ENCODE results near the gene TM4SF1.
"Not testable (repeated sequence)": the region's sequence is repeated elsewhere in the genome, so short reads cannot be mapped to it uniquely, and the experiment has no call there.

Gene TM4SF1

GRCh38 chr3:149380220-149380619 is 2.8 kb upstream of the TM4SF1 start:
- H3K23ac ChIP-seq (ENCODE audit: low read length); H2AFZ ChIP-seq (ENCODE audit: insufficient read depth, low read length, poor library complexity); H3K18ac ChIP-seq (ENCODE audit: low read length); H4K12ac ChIP-seq (ENCODE audit: low read depth, low read length); H3K4ac ChIP-seq (ENCODE audit: low read depth, low read length); H3K4me3 ChIP-seq (ENCODE audit: low read depth, low read length); H3K27me3 ChIP-seq (ENCODE audit: insufficient read depth, low read length); H2BK5ac ChIP-seq (ENCODE audit: low read depth, low read length, poor library complexity); H2AK5ac ChIP-seq (ENCODE audit: low read length); H3K36me3 ChIP-seq (ENCODE audit: control insufficient read depth in 1 of 2, insufficient read depth in 2 of 2, low read length in 2 of 2); H3K79me2 ChIP-seq (ENCODE audit: control insufficient read depth, insufficient read depth, low read length, poor library complexity); H2BK12ac ChIP-seq (ENCODE audit: low read length); H3K4me2 ChIP-seq (ENCODE audit: low read length); H3K79me1 ChIP-seq (ENCODE audit: low read length); H3K27ac ChIP-seq (ENCODE audit: low read depth, low read length); DNase-seq; H4K91ac ChIP-seq (ENCODE audit: low read depth, low read length); H3K9ac ChIP-seq (ENCODE audit: low read length); H2BK120ac ChIP-seq (ENCODE audit: insufficient read depth, low read length, poor library complexity); H4K8ac ChIP-seq (ENCODE audit: low read depth, low read length); H3K9me3 ChIP-seq (ENCODE audit: insufficient read depth, low read depth, low read length); H3K14ac ChIP-seq (ENCODE audit: low read length): not testable (repeated sequence)
- peaks cover 0 to 10% of the 10 kb centered on the region in 2 experiments for H3K4me1 ChIP-seq (ENCODE audit: control insufficient read depth in 1 of 2, insufficient read depth in 2 of 2, low read length in 2 of 2)
- no CpG with 5 or more reads among the region's 32 CpGs for WGBS (ENCODE audit: extremely low coverage, insufficient coverage, insufficient read length)

- peak overlapping the region; percentile 16 for H4K91ac ChIP-seq (ENCODE audit: low read depth, low read length)
- no peaks in the 10 kb centered on the region for H3K79me2 ChIP-seq (ENCODE audit: control insufficient read depth, insufficient read depth, low read length, poor library complexity)
- no peaks in the 10 kb centered on the region for H3K9me3 ChIP-seq (ENCODE audit: insufficient read depth, low read depth, low read length)
- no peaks in the 10 kb centered on the region for H3K27me3 ChIP-seq (ENCODE audit: insufficient read depth, low read length)
- H3K23ac ChIP-seq (ENCODE audit: low read length): no peak overlapping the region
- no peak overlapping the region for H4K12ac ChIP-seq (ENCODE audit: low read depth, low read length)
- no peak for DNase-seq
- no CpG with 5 or more reads among the region's 9 CpGs for WGBS (ENCODE audit: extremely low coverage, insufficient coverage, insufficient read length)
- H3K4me1 ChIP-seq (ENCODE audit: control insufficient read depth in 1 of 2, insufficient read depth in 2 of 2, low read length in 2 of 2): peaks cover 0 to 7% of the 10 kb centered on the region in 2 experiments
- H3K4me3 ChIP-seq (ENCODE audit: low read depth, low read length): no peak overlapping the region
- H3K36me3 ChIP-seq (ENCODE audit: control insufficient read depth in 1 of 2, insufficient read depth in 2 of 2, low read length in 2 of 2): no peaks in the 10 kb centered on the region
- no peak overlapping the region for H2AK5ac ChIP-seq (ENCODE audit: low read length)
- H4K8ac ChIP-seq (ENCODE audit: low read depth, low read length): no peak overlapping the region
- no peak overlapping the region for H3K18ac ChIP-seq (ENCODE audit: low read length)
- H2AFZ ChIP-seq (ENCODE audit: insufficient read depth, low read length, poor library complexity): no peak overlapping the region
- H3K9ac ChIP-seq (ENCODE audit: low read length): no peak overlapping the region
- no peak overlapping the region for H2BK5ac ChIP-seq (ENCODE audit: low read depth, low read length, poor library complexity)
- no peak overlapping the region for H3K14ac ChIP-seq (ENCODE audit: low read length)
- no peak overlapping the region for H3K27ac ChIP-seq (ENCODE audit: low read depth, low read length)
- no peak overlapping the region for H3K4me2 ChIP-seq (ENCODE audit: low read length)
- H3K4ac ChIP-seq (ENCODE audit: low read depth, low read length): no peak overlapping the region
- H2BK12ac ChIP-seq (ENCODE audit: low read length): no peak overlapping the region
- peaks cover 2% of the 10 kb centered on the region for H3K79me1 ChIP-seq (ENCODE audit: low read length)
- no peak overlapping the region for H2BK120ac ChIP-seq (ENCODE audit: insufficient read depth, low read length, poor library complexity)
Measured at GRCh38 chr3:149378478-149379309, 1.2 kb upstream of the TM4SF1 start.

- peaks cover 2% of the 10 kb centered on the region for H3K79me1 ChIP-seq (ENCODE audit: low read length)
- H3K9ac ChIP-seq (ENCODE audit: low read length): no peak overlapping the region
- H3K9me3 ChIP-seq (ENCODE audit: insufficient read depth, low read depth, low read length): peaks cover 1% of the 10 kb centered on the region
- no peak overlapping the region for H4K8ac ChIP-seq (ENCODE audit: low read depth, low read length)
- no peak overlapping the region for H3K27ac ChIP-seq (ENCODE audit: low read depth, low read length)
- no peak overlapping the region for H3K18ac ChIP-seq (ENCODE audit: low read length)
- H3K23ac ChIP-seq (ENCODE audit: low read length): no peak overlapping the region
- no peak overlapping the region for H3K14ac ChIP-seq (ENCODE audit: low read length)
- H3K4me2 ChIP-seq (ENCODE audit: low read length): no peak overlapping the region
- peak overlapping the region; percentile 18 for H2BK12ac ChIP-seq (ENCODE audit: low read length)
- H3K4me1 ChIP-seq (ENCODE audit: control insufficient read depth in 1 of 2, insufficient read depth in 2 of 2, low read length in 2 of 2): peaks cover 0 to 7% of the 10 kb centered on the region in 2 experiments
- H3K36me3 ChIP-seq (ENCODE audit: control insufficient read depth in 1 of 2, insufficient read depth in 2 of 2, low read length in 2 of 2): no peaks in the 10 kb centered on the region
- H2BK5ac ChIP-seq (ENCODE audit: low read depth, low read length, poor library complexity): no peak overlapping the region
- H2AFZ ChIP-seq (ENCODE audit: insufficient read depth, low read length, poor library complexity): no peak overlapping the region
- no peak for DNase-seq
- no peak overlapping the region for H4K91ac ChIP-seq (ENCODE audit: low read depth, low read length)
- H3K4ac ChIP-seq (ENCODE audit: low read depth, low read length): no peak overlapping the region
- no peak overlapping the region for H2BK120ac ChIP-seq (ENCODE audit: insufficient read depth, low read length, poor library complexity)
- no peak overlapping the region for H2AK5ac ChIP-seq (ENCODE audit: low read length)
- H3K4me3 ChIP-seq (ENCODE audit: low read depth, low read length): no peak overlapping the region
- H4K12ac ChIP-seq (ENCODE audit: low read depth, low read length): no peak overlapping the region
- WGBS (ENCODE audit: extremely low coverage, insufficient coverage, insufficient read length): no CpG with 5 or more reads among the region's 8 CpGs
- H3K27me3 ChIP-seq (ENCODE audit: insufficient read depth, low read length): no peaks in the 10 kb centered on the region
- H3K79me2 ChIP-seq (ENCODE audit: control insufficient read depth, insufficient read depth, low read length, poor library complexity): no peaks in the 10 kb centered on the region
Measured at GRCh38 chr3:149376718-149377407, 586 bp downstream of the TM4SF1 start.

- no peaks in the 10 kb centered on the region for H3K36me3 ChIP-seq (ENCODE audit: control insufficient read depth in 1 of 2, insufficient read depth in 2 of 2, low read length in 2 of 2)
- H3K4ac ChIP-seq (ENCODE audit: low read depth, low read length): no peak overlapping the region
- H3K18ac ChIP-seq (ENCODE audit: low read length): no peak overlapping the region
- no peak overlapping the region for H3K23ac ChIP-seq (ENCODE audit: low read length)
- peak overlapping the region; percentile 79 for H2BK12ac ChIP-seq (ENCODE audit: low read length)
- peaks cover 2% of the 10 kb centered on the region for H3K79me1 ChIP-seq (ENCODE audit: low read length)
- no peaks in the 10 kb centered on the region for H3K27me3 ChIP-seq (ENCODE audit: insufficient read depth, low read length)
- H3K9me3 ChIP-seq (ENCODE audit: insufficient read depth, low read depth, low read length): peaks cover 1% of the 10 kb centered on the region
- no peak overlapping the region for H3K4me3 ChIP-seq (ENCODE audit: low read depth, low read length)
- no CpG with 5 or more reads among the region's 4 CpGs for WGBS (ENCODE audit: extremely low coverage, insufficient coverage, insufficient read length)
- DNase-seq: no peak
- H4K12ac ChIP-seq (ENCODE audit: low read depth, low read length): no peak overlapping the region
- no peak overlapping the region for H3K9ac ChIP-seq (ENCODE audit: low read length)
- H2BK120ac ChIP-seq (ENCODE audit: insufficient read depth, low read length, poor library complexity): no peak overlapping the region
- no peak overlapping the region for H4K91ac ChIP-seq (ENCODE audit: low read depth, low read length)
- no peak overlapping the region for H2BK5ac ChIP-seq (ENCODE audit: low read depth, low read length, poor library complexity)
- H2AFZ ChIP-seq (ENCODE audit: insufficient read depth, low read length, poor library complexity): no peak overlapping the region
- H3K4me1 ChIP-seq (ENCODE audit: control insufficient read depth in 1 of 2, insufficient read depth in 2 of 2, low read length in 2 of 2): peaks cover 2 to 12% of the 10 kb centered on the region in 2 experiments
- no peak overlapping the region for H3K14ac ChIP-seq (ENCODE audit: low read length)
- H3K4me2 ChIP-seq (ENCODE audit: low read length): no peak overlapping the region
- no peaks in the 10 kb centered on the region for H3K79me2 ChIP-seq (ENCODE audit: control insufficient read depth, insufficient read depth, low read length, poor library complexity)
- H2AK5ac ChIP-seq (ENCODE audit: low read length): peak overlapping the region; percentile 22
- H3K27ac ChIP-seq (ENCODE audit: low read depth, low read length): no peak overlapping the region
- no peak overlapping the region for H4K8ac ChIP-seq (ENCODE audit: low read depth, low read length)
Measured at GRCh38 chr3:149375501-149376196, 1.8 kb downstream of the TM4SF1 start.
